ENCODE results near the gene DTHD1. TPM values are rescaled to one million over a fixed set of nuclear protein-coding genes. Genes with fewer than 3 reads are reported as not detected.

Gene DTHD1
- total and polyA plus RNA-seq, 2 of the 8 experiments (the other 6 are each of a cell fraction or from before 2014, with no cell fraction given) = not detected

Other genes with a start within 250 kb of the DTHD1 start
- 0.96 and 2.3 TPM in 2 replicates for gene ARAP2, start 37.1 kb upstream of the DTHD1 start, total RNA-seq (2021; fragmentation: NEBNext Ultra II Directional; extraction: Animal tissue kit (Norgen Biotek cat#: 25700))
- 0.08 and 0.15 TPM in 2 replicates for gene ARAP2, start 37.1 kb upstream of the DTHD1 start, polyA plus RNA-seq (2011; rRNA removed)